Activated B cell treated with CpG ODN at 0.5 μM for 24 hours (primary cell): ENCODE results near the gene CLIP1. TPM values are rescaled to one million over a fixed set of nuclear protein-coding genes. Genes with fewer than 3 reads are reported as not detected.
"Not testable (repeated sequence)": the region's sequence is repeated elsewhere in the genome, so short reads cannot be mapped to it uniquely, and the experiment has no call there.

Source experiments
- ATAC-seq: fragments of 200-7000 bp; cut with Tn5 transposase; one replicate; pipeline ENCODE4 v1.10.0; 2021; ENCODE audit warnings: low read depth, mild to moderate bottlenecking, moderate library complexity
- CTCF ChIA-PET: fragments of 350-600 bp; sonication (Branson Sonifier 250); formaldehyde crosslinking; loops from one replicate; lab custom pipeline; 2021; ENCODE audit warnings: antibody characterized with exemption; lab: Charles Lee
- POLR2A ChIA-PET: fragments of 350-600 bp; sonication (Branson Sonifier 250); formaldehyde crosslinking; loops from one replicate; lab custom pipeline; 2021; ENCODE audit warnings: antibody characterized with exemption; lab: Charles Lee
- DNase-seq: peaks from one replicate; pipeline ENCODE4 v3.0.0; 2022
- H3K27ac Mint-ChIP-seq: one replicate; pipeline ENCODE4 v1.8.0; 2020; ENCODE audit warnings: mixed read lengths
- H3K27me3 Mint-ChIP-seq: one replicate; pipeline ENCODE4 v1.8.0; 2021; ENCODE audit warnings: mixed read lengths
- H3K36me3 Mint-ChIP-seq: one replicate; pipeline ENCODE4 v1.8.0; 2021; ENCODE audit warnings: low read depth, mixed read lengths
- H3K4me1 Mint-ChIP-seq: one replicate; pipeline ENCODE4 v1.8.0; 2021; ENCODE audit warnings: mixed read lengths
- H3K4me3 Mint-ChIP-seq: one replicate; pipeline ENCODE4 v1.8.0; 2020; ENCODE audit warnings: mild to moderate bottlenecking, mixed read lengths
- H3K9me3 Mint-ChIP-seq: one replicate; pipeline ENCODE4 v1.8.0; 2020; ENCODE audit warnings: mixed read lengths
- CTCF ChIP-seq: fragments of 200-600 bp; IDR thresholded peaks from one replicate; pipeline ENCODE4 v1.8.0; 2022; ENCODE audit warnings: antibody characterized with exemption, mild to moderate bottlenecking
- intact Hi-C: fragments of 100-400 bp; cut with micrococcal nuclease; formaldehyde crosslinking; loops from one replicate; pipeline ENCODE4 v1.15.1; 2024
- total RNA-seq: library from RNA; stranded (reverse); gene quantifications from 2 replicates; pipeline ENCODE4 v1.2.3, GENCODE V29; 2022

The CLIP1 gene
- 58.6 and 63.2 TPM in 2 replicates for total RNA-seq

GRCh38 chr12:122421821-122422729, at the start of gene CLIP1:
Gene CLIP1, minus strand, starts transcription at chr12:122422669. Its CDS starts 42,217 bp downstream, at chr12:122380452.
- Mint-ChIP-seq H3K27ac (peak within 1 kb of the TSS; percentile 90), H3K4me1 (peaks cover 59% of the 10 kb centered on the region), H3K4me3 (peak within 1 kb of the TSS; percentile 91), H3K27me3 (no peaks in the 10 kb centered on the region), H3K9me3 (no peaks in the 10 kb centered on the region), H3K36me3 (peaks cover 2% of the 10 kb centered on the region)
- intact Hi-C loops: loop anchor here (1.0 to 5.0 kb wide), 6 partner anchors 9 to 155 kb away; partner anchors contain the start of genes VPS33A and ZCCHC8
- DNase-seq: peak; percentile 71
- ATAC-seq: peak; percentile 67
- no peak for TF ChIP-seq CTCF
- POLR2A ChIA-PET: interaction anchor here (1.1 to 1.8 kb wide), 8 partner anchors 10 to 79 kb away, joined by 3 to 13 read pairs (median 6); partner anchors contain the start of gene ZCCHC8
- CTCF ChIA-PET: interaction anchor here (0.7 to 2.9 kb wide), 8 partner anchors 16 to 78 kb away, joined by 3 to 36 read pairs (median 3); no protein-coding TSS in a partner anchor

- ChIA-PET CTCF (interaction anchor here (0.8 to 8.7 kb wide), 21 partner anchors 8 to 175 kb away, joined by 3 to 272 read pairs (median 3); partner anchors contain the start of gene CLIP1), POLR2A (interaction anchor here (0.6 to 2.5 kb wide), 6 partner anchors 29 to 72 kb away, joined by 3 to 29 read pairs (median 4); partner anchors contain the start of genes CLIP1 and ZCCHC8)
- peak; percentile 59 for TF ChIP-seq CTCF
- peaks cover 36% of the 10 kb centered on the region for H3K36me3 Mint-ChIP-seq
- peaks cover 13% of the 10 kb centered on the region for H3K4me1 Mint-ChIP-seq
- DNase-seq: no peak
- no peaks in the 10 kb centered on the region for H3K9me3 Mint-ChIP-seq
- no peaks in the 10 kb centered on the region for H3K27me3 Mint-ChIP-seq
- H3K27ac Mint-ChIP-seq: no peak overlapping the region
- H3K4me3 Mint-ChIP-seq: no peak overlapping the region
- ATAC-seq: peak; percentile 70
- intact Hi-C loops: loop anchor here (1.0 kb wide), 3 partner anchors 48 to 135 kb away; no protein-coding TSS in a partner anchor
These were observed 49.1 kb upstream of the CLIP1 start for GRCh38 chr12:122471324-122472226.

- ATAC-seq, DNase-seq, H3K9me3 Mint-ChIP-seq, H3K27me3 Mint-ChIP-seq, H3K27ac Mint-ChIP-seq, intact Hi-C loops, H3K4me3 Mint-ChIP-seq: not testable (repeated sequence)
- Mint-ChIP-seq H3K4me1 (peaks cover 13% of the 10 kb centered on the region), H3K36me3 (peaks cover 26% of the 10 kb centered on the region)
- POLR2A ChIA-PET: interaction anchor here (0.6 to 2.5 kb wide), 2 partner anchors 41 to 71 kb away, joined by 3 to 29 read pairs; no protein-coding TSS in a partner anchor
- CTCF ChIA-PET: interaction anchor here (0.8 to 8.7 kb wide), 7 partner anchors 16 to 135 kb away, joined by 3 to 272 read pairs (median 3); no protein-coding TSS in a partner anchor
These were observed 48.1 kb upstream of the CLIP1 start for GRCh38 chr12:122470576-122470975.

- H3K27me3 Mint-ChIP-seq, H3K9me3 Mint-ChIP-seq, ATAC-seq, DNase-seq, intact Hi-C loops, H3K4me3 Mint-ChIP-seq, H3K27ac Mint-ChIP-seq: not testable (repeated sequence)
- ChIA-PET CTCF (interaction anchor here (0.7 to 8.7 kb wide), 2 partner anchors 70 to 104 kb away, joined by 3 to 272 read pairs; no protein-coding TSS in a partner anchor), POLR2A (interaction anchor here (2.5 kb wide), 1 partner anchor 70 kb away, joined by 29 read pairs; no protein-coding TSS in a partner anchor)
- Mint-ChIP-seq H3K4me1 (peaks cover 13% of the 10 kb centered on the region), H3K36me3 (peaks cover 19% of the 10 kb centered on the region)
These were observed 47.4 kb upstream of the CLIP1 start for GRCh38 chr12:122469856-122470255.

GRCh38 chr12:122467983-122468382, 45.5 kb upstream of the CLIP1 start:
- DNase-seq: no peak
- Mint-ChIP-seq H3K4me1 (peaks cover 5% of the 10 kb centered on the region), H3K36me3 (peaks cover 3% of the 10 kb centered on the region), H3K27ac (no peak overlapping the region), H3K4me3 (no peak overlapping the region), H3K9me3 (no peaks in the 10 kb centered on the region), H3K27me3 (no peaks in the 10 kb centered on the region)
- TF ChIP-seq CTCF: no peak
- intact Hi-C loops: no loop called here
- POLR2A ChIA-PET: no interaction called here
- CTCF ChIA-PET: interaction anchor here (8.7 kb wide), 1 partner anchor 68 kb away, joined by 272 read pairs; no protein-coding TSS in a partner anchor
- ATAC-seq: no peak

GRCh38 chr12:122464317-122465042, 42.0 kb upstream of the CLIP1 start:
- H3K9me3 Mint-ChIP-seq, H3K36me3 Mint-ChIP-seq, ATAC-seq, H3K27ac Mint-ChIP-seq, CTCF ChIA-PET, H3K4me1 Mint-ChIP-seq, H3K27me3 Mint-ChIP-seq, POLR2A ChIA-PET, intact Hi-C loops, DNase-seq, H3K4me3 Mint-ChIP-seq: not testable (repeated sequence)
